COLO829 (cell line): ENCODE results near the gene GUK1.
"Not testable (repeated sequence)": the region's sequence is repeated elsewhere in the genome, so short reads cannot be mapped to it uniquely, and the experiment has no call there.

ENCODE experiments used
- DNase-seq: peaks from one replicate; pipeline ENCODE4 v3.0.0; 2012; ENCODE audit warnings: low spot score

GUK1 gene

GRCh38 chr1:228104526-228105269 lies 35.4 kb upstream of the GUK1 start:
- no peak for DNase-seq

GRCh38 chr1:228105270-228105995 lies 34.6 kb upstream of the GUK1 start:
- DNase-seq = no peak

- DNase-seq = no peak
Observed at GRCh38 chr1:228105996-228106799, 33.9 kb upstream of the GUK1 start.

- DNase-seq = no peak
Observed at GRCh38 chr1:228106800-228107054, 33.4 kb upstream of the GUK1 start.

GRCh38 chr1:228107636-228108035 lies 32.4 kb upstream of the GUK1 start:
- DNase-seq = no peak

- DNase-seq = no peak
Observed at GRCh38 chr1:228108055-228108690, 31.9 kb upstream of the GUK1 start.

GRCh38 chr1:228108742-228109072 lies 31.4 kb upstream of the GUK1 start:
- no peak for DNase-seq

GRCh38 chr1:228109073-228109961 lies 30.8 kb upstream of the GUK1 start, which contains the start of gene MRPL55:
TSS of gene MRPL55 (minus strand) at chr1:228109299. CDS start at chr1:228108260, 1,039 bp downstream.
- peak; percentile 97 for DNase-seq

GRCh38 chr1:228109962-228110488 lies 30.1 kb upstream of the GUK1 start:
- no peak for DNase-seq

- no peak for DNase-seq
Observed at GRCh38 chr1:228110556-228110955, 29.5 kb upstream of the GUK1 start.

- not testable (repeated sequence) for DNase-seq
Observed at GRCh38 chr1:228111315-228111714, 28.8 kb upstream of the GUK1 start.

- DNase-seq = no peak
Observed at GRCh38 chr1:228112167-228112566, 27.9 kb upstream of the GUK1 start.

GRCh38 chr1:228112617-228113016 lies 27.5 kb upstream of the GUK1 start:
- no peak for DNase-seq

GRCh38 chr1:228114827-228115226 lies 25.3 kb upstream of the GUK1 start:
- DNase-seq = no peak

- DNase-seq = no peak
Observed at GRCh38 chr1:228117335-228117734, 22.7 kb upstream of the GUK1 start.

- no peak for DNase-seq
Observed at GRCh38 chr1:228118040-228118439, 22.0 kb upstream of the GUK1 start.

GRCh38 chr1:228120351-228120750 lies 19.7 kb upstream of the GUK1 start:
- no peak for DNase-seq

- DNase-seq = no peak
Observed at GRCh38 chr1:228120857-228121489, 19.1 kb upstream of the GUK1 start.

- DNase-seq = no peak
Observed at GRCh38 chr1:228122921-228123441, 17.1 kb upstream of the GUK1 start.

- no peak for DNase-seq
Observed at GRCh38 chr1:228123505-228123904, 16.6 kb upstream of the GUK1 start.

GRCh38 chr1:228125185-228125584 lies 14.9 kb upstream of the GUK1 start:
- DNase-seq = no peak
